ENCODE data around the gene CA6.
"Not testable (repeated sequence)": the region's sequence is repeated elsewhere in the genome, so short reads cannot be mapped to it uniquely, and the experiment has no call there.

The CA6 gene

GRCh38 chr1:9018333-9018732 is 72.7 kb downstream of the CA6 start:
- DNase-seq (ENCODE audit: low read depth), result no peak
- H3K4me3 ChIP-seq (ENCODE audit: low read length), result no peak overlapping the region
- TF ChIP-seq, protein P1, sequence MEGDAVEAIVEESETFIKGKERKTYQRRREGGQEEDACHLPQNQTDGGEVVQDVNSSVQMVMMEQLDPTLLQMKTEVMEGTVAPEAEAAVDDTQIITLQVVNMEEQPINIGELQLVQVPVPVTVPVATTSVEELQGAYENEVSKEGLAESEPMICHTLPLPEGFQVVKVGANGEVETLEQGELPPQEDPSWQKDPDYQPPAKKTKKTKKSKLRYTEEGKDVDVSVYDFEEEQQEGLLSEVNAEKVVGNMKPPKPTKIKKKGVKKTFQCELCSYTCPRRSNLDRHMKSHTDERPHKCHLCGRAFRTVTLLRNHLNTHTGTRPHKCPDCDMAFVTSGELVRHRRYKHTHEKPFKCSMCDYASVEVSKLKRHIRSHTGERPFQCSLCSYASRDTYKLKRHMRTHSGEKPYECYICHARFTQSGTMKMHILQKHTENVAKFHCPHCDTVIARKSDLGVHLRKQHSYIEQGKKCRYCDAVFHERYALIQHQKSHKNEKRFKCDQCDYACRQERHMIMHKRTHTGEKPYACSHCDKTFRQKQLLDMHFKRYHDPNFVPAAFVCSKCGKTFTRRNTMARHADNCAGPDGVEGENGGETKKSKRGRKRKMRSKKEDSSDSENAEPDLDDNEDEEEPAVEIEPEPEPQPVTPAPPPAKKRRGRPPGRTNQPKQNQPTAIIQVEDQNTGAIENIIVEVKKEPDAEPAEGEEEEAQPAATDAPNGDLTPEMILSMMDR (conservative IDR thresholded peaks at IDR 0.05; ENCODE audit: low read length), result no peak

GRCh38 chr1:9019896-9020295 is 74.2 kb downstream of the CA6 start:
- TF ChIP-seq, protein P1 (conservative IDR thresholded peaks at IDR 0.05; ENCODE audit: low read length), result no peak
- no peak overlapping the region for H3K4me3 ChIP-seq (ENCODE audit: low read length)
- DNase-seq (ENCODE audit: low read depth), result peak; percentile 9

DNA sequence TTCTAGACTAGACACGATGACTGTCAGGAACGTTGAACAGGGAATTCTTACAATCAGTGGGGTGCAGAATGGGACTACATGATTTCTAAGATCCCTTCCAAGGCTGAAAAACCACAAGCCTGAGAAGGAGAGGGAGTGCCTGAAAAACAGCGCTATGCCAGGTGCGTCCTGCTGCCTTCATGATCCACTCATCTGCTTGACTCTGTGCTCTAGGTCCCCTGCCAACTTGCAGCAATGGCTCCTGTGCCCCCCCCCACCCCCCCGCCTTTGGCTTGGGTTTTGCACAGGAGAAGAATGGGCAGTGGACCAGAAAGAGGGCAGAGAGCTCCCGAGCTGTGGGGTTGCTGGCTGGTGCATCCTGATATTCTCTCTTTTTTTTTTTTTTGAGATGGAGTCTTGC is 74.6 kb downstream of the CA6 start:
- TF ChIP-seq, protein P1 (conservative IDR thresholded peaks at IDR 0.05; ENCODE audit: low read length), result no peak
- H3K4me3 ChIP-seq (ENCODE audit: low read length), result no peak overlapping the region
- no peak for DNase-seq (ENCODE audit: low read depth)

- H3K4me3 ChIP-seq (ENCODE audit: low read length); DNase-seq (ENCODE audit: low read depth): not testable (repeated sequence)
These were observed 76.5 kb downstream of the CA6 start for GRCh38 chr1:9022026-9022738.

GRCh38 chr1:9022773-9023172 is 77.1 kb downstream of the CA6 start:
- DNase-seq (ENCODE audit: low read depth), result no peak
- no peak overlapping the region for H3K4me3 ChIP-seq (ENCODE audit: low read length)
- TF ChIP-seq, protein P1 (conservative IDR thresholded peaks at IDR 0.05; ENCODE audit: low read length), result no peak

Measured in AG10803 (cell line).